HG03442 (cell line): ENCODE results near the gene RNF182.
"Not testable (repeated sequence)": the region's sequence is repeated elsewhere in the genome, so short reads cannot be mapped to it uniquely, and the experiment has no call there.

Experiments used
- ATAC-seq: cut with Tn5 transposase; IDR thresholded peaks from one replicate; pipeline ENCODE4 v1.9.1; 2021; ENCODE audit warnings: mild to moderate bottlenecking, moderate library complexity; ENCODE audit not compliant: unreplicated experiment

The RNF182 gene

DNA sequence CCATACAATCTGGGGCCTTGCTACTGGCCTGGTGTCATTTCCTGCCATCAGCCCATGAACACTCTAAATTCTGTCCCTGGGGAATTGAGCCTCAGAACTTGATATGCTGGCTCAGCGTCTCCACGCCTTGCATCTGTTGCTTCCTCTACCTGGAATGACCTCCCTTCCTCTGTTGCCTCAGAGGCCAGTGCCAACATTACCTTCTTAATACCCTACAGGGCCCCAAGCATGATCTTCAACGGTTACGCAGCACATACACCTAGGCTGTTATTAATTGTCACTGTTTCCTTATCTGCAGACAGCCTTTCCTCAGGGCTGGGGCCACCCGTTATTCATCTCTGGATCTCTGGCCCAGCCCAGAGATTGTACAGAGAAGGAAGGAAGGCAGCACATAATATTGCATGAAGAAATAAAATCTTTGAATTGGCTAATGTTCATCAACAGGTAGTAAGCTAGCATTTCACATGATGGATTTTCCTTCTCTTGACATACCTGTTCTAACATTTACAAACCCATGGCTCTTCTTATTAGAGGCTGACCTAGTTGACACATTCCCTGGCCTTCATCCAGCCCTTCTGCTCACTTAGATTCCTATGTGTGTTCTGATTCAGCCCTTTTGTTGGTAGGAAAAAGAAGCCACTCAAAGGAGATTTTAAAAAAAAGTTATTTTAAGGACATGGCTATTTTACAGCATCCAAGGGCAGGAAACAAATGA, 8.4 kb upstream of the RNF182 start:
- ATAC-seq: no peak

DNA sequence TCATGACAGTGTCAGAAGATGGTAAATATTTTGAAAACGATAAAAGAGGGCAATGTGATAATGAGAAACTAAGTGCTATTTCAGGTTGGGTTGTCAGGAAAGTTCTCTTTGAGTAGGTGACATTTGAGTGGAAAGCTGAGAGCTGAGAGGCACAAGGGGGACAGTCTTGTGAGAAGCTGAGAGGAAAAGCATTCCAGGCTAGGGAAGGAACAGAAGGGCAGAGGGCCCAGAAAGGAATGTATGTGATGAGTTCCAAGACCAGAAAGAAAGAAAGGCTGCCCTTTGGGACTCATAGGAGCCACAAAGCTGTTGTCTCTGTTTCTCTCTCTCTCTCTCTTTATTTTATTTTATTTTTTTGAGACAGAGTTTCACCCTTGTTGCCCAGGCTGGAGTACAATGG, 7.6 kb upstream of the RNF182 start:
- ATAC-seq: no peak

DNA sequence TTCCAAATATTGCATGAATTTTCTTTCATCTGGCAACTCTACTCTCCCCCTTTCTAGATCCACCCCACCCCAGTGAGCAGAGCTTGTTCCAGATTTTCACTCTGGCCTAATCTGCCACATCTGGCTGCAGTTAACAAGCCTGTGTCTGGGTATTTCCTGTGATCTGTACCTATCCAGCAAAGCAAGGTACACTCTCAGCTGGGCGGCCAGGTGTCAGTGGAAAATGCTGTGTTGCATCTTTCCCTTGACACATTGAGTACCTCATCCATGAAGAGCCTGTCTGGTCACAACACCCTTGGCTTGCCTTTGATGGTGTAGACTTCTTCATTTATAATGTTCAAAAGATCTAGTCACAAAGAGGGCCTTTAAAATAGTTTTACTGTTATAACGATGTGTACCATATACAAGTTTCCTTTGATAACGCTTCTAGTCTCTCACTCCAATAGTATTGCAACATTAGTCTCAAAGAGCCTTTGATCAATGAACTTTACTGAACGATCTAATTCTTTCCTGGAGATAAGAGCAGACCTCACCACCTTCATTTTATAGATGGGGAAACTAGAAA, 6.0 kb upstream of the RNF182 start:
- ATAC-seq: no peak

DNA sequence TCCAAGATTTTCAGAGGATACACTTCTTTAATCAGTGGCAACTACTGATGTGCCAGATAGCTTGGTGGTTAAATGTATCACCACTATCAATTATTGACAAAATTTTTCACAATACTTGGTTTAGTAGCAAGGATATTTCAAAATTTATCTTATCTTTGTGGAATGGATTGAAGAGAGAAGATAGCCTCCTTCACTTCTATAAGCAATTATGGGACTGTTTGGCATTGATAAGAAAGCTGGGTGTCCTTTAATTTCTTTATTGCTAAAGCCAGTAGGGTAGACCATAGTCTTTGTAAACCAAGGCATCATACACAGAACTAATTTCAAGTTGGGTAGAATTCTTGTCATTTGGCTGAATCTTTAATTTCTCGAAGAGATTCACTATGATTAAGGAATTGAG, 4.9 kb upstream of the RNF182 start:
- no peak for ATAC-seq

DNA sequence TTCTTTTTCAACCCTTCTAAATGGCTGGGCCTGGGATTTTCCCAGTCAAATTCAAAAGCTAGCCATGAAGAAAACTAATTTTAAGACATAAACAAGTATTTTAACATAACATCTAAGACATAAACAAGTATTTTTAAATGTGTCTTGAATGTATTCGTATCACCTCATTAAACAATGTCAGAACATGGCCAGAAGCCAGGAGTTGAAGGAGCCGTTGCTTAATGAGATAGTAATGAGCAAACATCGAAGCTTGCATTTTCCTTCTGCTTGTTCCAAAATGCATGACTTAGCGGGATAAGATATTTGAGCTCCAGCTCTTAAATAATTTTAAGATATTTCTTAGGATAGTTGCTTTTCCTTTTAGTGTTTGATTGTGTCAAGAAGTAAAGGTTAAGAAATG, 4.2 kb upstream of the RNF182 start:
- no peak for ATAC-seq

DNA sequence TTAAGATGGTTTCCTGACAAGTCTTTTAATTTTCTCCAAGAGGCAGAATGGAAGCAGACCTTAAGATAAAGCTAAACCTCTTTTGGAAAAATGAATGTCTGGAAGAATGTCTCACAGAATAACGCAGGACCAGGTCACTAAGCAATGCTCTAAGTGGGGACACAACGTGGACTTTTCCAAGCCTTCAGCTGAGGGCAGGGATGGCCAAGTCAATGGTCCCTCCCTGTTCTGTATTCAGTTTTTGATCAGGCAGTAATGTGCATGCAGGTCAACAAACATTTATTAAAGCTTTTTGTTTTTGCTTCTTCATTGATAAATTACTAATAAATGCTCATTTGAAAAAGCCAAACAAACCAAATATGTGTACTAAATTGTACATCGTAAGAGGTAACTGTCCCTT, 2.0 kb upstream of the RNF182 start:
- no peak for ATAC-seq

DNA sequence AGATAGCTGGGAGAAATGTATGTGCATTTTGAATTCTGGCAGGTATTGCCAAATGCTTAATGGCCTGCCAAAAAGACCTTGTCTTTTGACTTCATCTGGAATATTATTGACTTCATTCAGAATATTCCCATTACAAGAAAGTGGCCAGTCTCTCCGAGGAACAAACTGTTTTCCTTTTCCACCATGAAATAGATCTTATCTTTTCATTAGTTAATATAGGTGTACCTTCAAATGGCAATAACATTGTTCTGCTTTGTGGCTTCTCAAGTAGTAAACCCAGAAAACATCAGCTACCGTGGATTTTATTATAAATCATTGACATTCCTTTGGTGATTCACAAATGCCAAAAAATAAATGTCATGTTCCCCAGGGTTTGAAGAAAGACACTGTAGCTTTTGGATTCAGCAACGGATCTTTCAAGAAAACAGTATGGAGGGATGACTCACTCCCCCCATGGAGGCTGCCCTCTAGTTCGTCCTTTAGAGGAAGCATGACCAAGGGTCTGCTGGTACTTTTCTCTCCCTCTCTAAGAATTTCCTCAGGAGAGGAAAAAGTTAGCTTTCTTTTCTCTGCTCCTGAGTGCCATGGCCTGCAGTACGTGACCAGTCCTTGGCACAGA, 1.1 kb upstream of the RNF182 start:
- ATAC-seq: no peak

DNA sequence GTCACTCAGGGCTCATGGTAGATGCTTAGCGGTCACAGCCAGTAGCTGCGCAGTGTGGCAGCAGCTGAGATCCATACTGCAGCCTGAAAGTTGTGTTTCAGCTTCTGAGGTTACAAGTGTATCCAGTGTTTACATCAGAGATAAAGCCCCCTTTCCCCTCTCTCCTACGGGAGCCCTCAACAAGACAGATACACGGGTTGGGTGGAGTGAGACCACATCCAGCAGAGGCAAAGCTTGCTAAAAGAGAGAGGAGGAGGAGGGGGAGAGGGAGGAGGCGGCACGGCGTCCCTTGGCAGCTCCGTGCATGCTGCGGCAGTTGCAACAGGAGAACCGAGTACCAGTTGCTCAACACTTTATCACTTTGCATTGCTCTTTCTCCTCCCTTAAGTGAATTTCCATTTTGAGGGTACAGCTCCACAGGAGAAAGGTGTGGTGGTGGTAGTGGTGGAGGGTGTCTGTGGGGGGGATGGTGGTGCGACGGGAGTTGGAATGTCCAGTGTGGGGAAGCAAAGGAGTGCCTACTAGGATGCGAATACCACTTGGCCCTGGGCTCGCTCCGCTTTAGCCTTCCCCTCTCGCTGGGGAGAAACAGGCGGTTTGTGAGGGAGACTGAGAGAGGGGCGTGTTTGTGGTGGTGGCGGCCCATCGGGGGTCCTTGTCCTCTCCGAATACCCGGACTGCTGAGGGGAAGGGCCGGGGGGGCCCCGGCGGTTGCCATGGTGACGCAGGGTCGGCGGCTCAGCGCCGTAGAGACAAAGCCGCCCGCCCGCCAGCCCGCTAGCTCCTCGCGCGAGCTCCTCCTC, 405 bp upstream of the RNF182 start:
- no peak for ATAC-seq

DNA sequence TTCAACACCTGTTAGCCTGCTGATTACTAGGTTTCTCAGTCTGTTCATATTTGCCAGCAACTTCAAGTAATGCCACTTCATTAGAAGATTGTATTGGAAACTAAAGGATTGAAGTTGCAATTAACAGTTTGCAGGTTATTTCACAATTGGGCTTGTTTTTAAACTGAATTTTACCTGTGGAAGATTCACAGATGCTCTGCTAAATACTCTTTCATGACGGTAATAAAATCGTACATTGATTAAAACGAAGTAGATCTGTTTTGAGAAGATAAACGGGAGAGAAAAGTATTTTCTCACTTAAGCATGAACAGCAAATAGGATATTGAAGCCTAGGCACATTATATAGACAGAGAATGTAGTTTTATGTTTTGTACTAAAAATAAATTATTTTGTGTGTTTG, 1.6 kb downstream of the RNF182 start:
- no peak for ATAC-seq

DNA sequence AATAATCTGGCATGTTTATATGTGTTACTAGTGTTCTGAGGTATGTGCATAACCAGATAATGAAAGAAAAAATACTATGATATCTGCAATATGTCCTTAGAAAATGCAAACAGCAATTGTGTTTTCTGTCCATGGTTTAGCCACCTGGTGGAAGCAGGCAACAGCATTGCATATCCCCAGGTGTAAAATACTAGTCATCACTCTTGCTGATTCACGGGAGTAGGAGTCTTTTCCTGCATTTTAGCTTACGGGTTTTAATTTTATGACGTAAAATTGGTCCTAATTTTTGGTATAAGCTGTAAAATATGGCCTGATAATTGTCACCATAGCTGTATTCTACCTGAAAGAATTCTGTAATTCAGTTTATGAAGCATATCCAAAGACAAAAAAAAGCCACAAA, 2.5 kb downstream of the RNF182 start:
- ATAC-seq: no peak

DNA sequence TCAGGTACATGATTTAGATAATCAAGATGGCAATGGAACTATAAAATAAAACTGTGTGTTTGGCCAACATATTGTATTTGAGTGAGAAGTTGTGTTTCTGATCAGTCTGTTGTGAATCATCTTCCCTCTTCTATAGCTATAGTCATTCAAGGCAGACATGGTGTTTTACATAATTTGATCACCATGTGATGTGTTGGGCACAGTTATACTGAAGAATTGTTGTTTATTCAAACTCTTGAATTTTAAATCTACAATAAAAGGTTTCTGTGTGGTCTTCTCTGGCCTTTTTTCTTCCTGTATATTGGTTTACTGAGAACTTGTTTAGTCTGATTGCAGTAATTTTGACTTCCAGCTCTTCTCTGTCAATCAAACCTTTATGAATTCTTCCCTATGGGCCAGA, 4.4 kb downstream of the RNF182 start:
- ATAC-seq: no peak

DNA sequence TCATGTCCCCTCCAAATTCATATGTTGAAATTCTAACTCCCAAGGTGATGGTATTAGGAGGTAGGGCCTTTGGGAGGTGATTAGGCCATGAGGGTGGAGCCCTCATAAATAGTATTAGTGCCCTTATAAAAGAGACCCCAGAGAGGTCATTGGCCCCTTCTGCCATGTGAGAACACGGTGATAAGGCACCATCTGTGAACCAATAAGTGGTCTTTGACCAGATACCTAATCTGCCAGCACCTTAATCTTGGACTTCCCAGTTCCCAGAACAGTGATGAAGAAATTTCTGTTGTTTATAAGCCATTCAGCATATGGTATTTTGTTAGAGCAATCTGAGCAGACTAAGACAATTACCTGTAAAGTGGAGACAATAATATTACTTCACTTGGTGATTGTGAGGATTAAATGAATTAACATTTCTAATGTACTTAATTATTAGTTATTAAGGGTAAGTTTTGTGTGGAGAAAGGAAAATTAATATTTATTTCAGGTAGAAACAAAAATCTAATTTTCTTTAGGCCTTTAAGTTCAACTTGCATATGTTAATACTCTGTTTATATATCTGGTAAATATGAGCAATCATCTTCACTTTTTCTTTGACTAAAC, 7.1 kb downstream of the RNF182 start:
- no peak for ATAC-seq

DNA sequence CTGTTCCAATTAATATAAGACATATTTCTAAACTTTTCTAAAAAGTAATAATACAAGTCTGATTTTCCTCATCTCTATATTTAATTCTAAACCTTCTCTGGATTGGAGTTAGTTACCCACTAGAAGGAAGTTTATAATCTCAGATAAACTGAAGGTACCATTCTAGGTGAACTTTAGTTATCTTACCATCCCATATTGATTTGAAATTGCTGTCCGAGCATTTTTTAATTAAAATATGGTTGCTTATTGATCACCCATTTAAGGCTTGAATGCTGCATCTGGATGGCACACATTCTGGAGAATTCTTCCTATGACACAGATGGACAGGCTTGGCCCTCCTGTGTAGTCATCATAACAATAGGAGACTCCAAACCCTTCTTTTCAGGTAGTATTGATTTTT, 8.0 kb downstream of the RNF182 start:
- no peak for ATAC-seq

DNA sequence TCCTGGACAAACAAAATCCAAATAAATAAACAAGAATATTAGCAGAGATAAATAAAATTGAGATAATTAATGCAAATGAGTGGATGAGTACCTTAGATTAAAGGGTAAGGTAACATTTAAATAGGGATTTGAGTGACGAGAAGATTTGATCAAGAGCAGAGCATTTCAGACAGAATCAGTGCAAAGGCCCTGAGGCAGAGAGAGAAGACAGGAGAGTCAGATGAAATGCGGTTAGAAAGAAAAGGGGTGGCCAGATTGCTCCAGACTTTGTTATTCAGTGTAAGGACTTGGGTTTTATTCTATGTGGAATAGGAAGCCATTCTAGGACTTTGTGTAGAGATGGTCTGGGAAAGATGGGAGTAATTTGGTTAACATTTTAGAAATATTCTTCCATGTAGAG, 10.0 kb downstream of the RNF182 start:
- no peak for ATAC-seq

DNA sequence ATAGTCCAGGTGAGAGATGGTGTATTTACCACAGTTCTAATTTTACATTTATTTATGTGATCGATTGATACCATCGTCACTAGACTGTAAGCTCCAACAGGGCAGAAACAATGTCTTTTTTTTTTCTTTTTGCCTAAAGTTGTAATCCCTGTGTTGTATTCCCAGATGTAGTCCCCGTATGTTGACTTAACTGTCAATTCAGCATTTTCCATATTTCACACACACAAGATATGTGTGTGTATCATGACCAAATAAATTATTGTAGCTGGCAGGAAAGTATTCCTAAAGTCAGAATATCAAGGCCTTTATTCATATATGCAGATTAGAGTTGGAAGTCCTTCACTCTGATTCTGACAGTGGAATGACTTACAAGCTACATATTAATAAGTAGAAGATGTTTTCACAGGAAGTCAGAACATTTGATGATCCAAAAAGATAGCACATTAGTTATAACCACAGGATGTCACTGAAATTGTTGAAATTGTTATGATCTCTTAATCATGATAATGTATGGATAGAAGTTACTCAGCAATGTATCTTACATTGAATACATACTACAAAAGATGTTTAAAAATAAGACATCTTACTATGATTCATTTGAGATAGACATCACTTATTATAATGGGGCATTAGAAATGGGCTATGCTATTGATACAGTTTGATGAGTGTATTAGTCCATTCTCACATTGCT, 10.6 kb downstream of the RNF182 start:
- ATAC-seq: no peak

DNA sequence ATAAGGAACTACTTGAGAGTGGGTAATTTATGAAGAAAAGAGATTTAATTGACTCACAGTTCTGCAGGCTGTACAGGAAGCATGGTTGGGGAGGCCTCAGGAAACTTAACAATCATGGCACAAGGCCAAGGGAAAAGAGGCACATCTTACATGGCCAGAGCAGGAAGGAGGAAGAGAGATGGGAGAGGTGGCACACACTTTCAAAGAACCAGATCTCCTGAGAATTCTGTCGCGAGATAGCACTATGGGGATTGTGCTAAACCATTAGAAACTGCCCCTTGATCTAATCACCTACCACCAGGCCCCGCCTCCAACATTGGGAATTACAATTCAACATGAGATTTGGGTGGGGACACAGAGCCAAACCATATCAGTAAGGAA, 11.1 kb downstream of the RNF182 start:
- ATAC-seq: not testable (repeated sequence)

DNA sequence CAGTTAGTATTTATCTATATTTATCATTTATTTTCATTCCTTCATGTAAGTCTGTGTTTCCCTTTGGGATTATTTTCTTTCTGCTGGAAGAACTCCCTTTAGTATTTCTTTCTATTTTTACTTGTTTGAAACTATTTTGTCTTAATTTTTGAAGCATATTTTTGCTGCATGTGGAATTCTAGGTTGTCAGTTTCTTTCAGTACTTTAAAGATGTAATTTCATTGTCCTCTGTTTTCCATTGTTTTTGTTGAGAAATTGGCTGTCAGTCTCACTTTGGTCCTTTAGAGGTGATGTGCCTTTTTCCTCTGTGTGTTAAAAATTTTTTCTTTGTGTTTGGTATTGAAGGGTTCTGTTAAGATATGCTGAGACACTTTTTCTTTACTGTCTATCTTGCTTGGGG, 17.1 kb downstream of the RNF182 start:
- no peak for ATAC-seq

DNA sequence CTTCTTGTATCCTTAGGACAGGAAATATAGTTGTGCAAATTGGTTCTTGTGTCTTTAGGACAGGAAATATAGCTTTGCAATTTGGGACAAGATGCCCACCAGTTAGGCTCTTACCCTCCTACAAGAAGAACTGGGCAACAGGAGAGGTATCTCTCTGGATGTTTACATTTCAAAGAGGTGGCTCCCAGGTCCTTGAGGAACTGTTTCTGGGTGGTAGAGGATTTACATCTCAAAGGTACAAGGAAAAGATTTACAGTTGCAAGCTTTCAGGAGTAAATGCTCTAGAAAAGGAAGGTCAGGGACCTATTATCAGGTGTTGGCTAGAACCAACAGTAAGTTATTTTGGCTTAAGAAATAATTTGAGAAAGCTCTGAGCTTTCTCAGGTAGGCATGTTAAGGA, 19.2 kb downstream of the RNF182 start:
- ATAC-seq: no peak

DNA sequence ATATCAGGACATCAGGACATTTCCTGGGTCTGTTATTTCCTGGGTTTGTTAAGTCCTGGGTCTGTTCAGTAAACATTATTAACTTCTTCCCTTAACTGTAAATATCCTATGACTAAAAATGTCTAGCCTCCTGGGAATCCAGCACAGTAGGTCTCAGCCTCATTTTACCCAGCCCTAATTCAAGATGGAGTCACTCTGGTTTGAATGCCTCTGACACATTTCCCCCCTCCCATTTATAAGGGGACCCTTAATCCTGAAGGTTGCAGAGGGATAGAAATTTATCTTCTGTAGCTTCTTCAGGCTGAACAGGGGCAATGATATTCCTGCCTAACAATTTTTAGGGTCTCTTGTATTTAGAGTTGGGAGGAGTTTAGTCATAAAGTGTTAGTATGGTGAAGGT, 21.8 kb downstream of the RNF182 start:
- no peak for ATAC-seq

DNA sequence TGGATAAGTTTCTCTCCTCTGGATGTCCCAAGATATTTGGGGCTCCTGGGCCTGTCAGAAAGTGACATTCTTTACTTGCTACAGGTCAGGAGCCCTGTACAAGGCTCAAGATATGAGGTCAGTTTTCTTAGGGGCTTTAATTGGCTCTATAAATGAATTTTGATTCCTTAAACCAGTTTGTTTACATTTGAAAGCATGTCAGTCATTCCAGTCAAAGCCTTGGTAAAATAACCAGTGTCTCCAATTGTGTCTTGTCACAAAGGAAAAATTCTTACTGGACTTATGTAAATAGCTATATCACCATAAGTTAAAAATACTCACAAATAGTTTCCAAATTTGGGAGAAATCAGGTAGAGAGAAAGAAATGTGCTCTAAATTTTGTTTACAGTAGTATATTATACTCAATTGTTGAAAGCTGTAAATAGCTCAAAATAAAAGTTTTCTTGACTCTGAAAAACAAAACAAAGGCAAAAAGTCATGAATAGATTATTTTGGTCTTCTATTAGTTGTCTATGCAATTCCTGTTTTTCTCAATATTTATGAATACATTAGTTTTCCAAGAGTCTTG, 22.9 kb downstream of the RNF182 start:
- ATAC-seq: no peak

DNA sequence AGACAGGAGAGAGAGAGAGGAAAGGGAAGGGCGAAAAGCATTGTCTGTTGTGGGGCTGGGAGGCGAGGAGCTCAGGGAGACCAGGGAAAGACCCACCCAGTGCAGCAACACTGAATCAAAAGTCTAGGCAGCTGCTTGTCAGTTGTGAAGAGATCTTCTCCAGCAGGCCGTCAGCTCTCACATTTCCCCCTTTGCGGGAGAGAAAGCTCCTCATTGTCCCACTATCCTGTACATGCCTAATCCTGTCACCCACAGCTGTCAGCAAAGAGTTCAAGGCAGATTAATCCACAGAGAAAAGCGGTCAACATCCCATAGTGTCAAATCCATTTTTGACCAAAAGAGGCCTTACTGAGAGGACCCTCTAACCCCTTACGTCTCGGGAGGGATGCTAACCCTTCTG, 27.3 kb downstream of the RNF182 start:
- ATAC-seq: no peak
